Tibial artery (tissue), 4 donors: Measurements from ENCODE around the gene BAZ2B.

Source experiments
- DNase-seq, 2 donors: peaks; one replicate each; pipeline ENCODE4 v3.0.0-alpha.2; 2019
- H3K27ac ChIP-seq, 2 donors: fragments of 200-600 bp; sonication (generic) in 1 of 2; 1 replicate in 1 of 2; 2 replicates in 1 of 2; pipeline ENCODE4 v1.5.1; 2018 to 2019; ENCODE audit warnings: mild to moderate bottlenecking in 1 of 2
- H3K27me3 ChIP-seq, 2 donors: fragments of 200-600 bp; sonication (generic) in 1 of 2; one replicate each; pipeline versions ENCODE4 v1.5.1 to v1.6.0; 2016 to 2019
- H3K36me3 ChIP-seq, 3 donors: fragments of 200-600 bp; sonication (generic) in 2 of 3; one replicate each; pipeline ENCODE4 v1.5.1; 2016 to 2019; ENCODE audit warnings: mild to moderate bottlenecking in 2 of 3
- H3K4me1 ChIP-seq, 4 donors: fragments of 200-600 bp; sonication (generic) in 2 of 4; 1 replicate in 3 of 4; 2 replicates in 1 of 4; pipeline ENCODE4 v1.5.1; 2016 to 2019
- H3K4me3 ChIP-seq, 2 donors: fragments of 200-600 bp; sonication (generic) in 1 of 2; 1 replicate in 1 of 2; 2 replicates in 1 of 2; pipeline ENCODE4 v1.5.1; 2018 to 2019; ENCODE audit warnings: mild to moderate bottlenecking in 2 of 2
- H3K9me3 ChIP-seq, 3 donors: fragments of 200-600 bp; sonication (generic) in 1 of 3; one replicate each; pipeline ENCODE4 v1.5.1; 2016 to 2019
- intact Hi-C: fragments of 100-400 bp; cut with DNase I; formaldehyde crosslinking; loops from one replicate; pipeline ENCODE4 v1.15.0; 2023; ENCODE audit warnings: low total_unique reads
- TF ChIP-seq, protein P1 (sequence below), 2 experiments: fragments of 200-600 bp in 1 of 2; fragments of 450-650 bp in 1 of 2; IDR thresholded peaks; one replicate each; pipeline ENCODE4 v1.5.1; 2017 to 2019; ENCODE audit warnings: antibody characterized with exemption in 2 of 2, mild to moderate bottlenecking in 1 of 2, moderate library complexity in 1 of 2

The BAZ2B gene

GRCh38 chr2:159605441-159606178 is 10.7 kb downstream of the BAZ2B start:
- intact Hi-C loops, result no loop called here
- no peak overlapping the region for H3K4me3 ChIP-seq
- no peaks in the 10 kb centered on the region for H3K27me3 ChIP-seq

GRCh38 chr2:159604159-159604558 is 12.2 kb downstream of the BAZ2B start:
- H3K4me3 ChIP-seq, result no peak overlapping the region
- no peaks in the 10 kb centered on the region for H3K36me3 ChIP-seq
- DNase-seq, result no peak
- intact Hi-C loops, result no loop called here
- no peaks in the 10 kb centered on the region for H3K27me3 ChIP-seq
- H3K4me1 ChIP-seq, result peaks cover 0 to 40% (median 10%) of the 10 kb centered on the region in 4 donors
- no peak overlapping the region for H3K27ac ChIP-seq
- H3K9me3 ChIP-seq, result no peaks in the 10 kb centered on the region
- TF ChIP-seq, protein P1, sequence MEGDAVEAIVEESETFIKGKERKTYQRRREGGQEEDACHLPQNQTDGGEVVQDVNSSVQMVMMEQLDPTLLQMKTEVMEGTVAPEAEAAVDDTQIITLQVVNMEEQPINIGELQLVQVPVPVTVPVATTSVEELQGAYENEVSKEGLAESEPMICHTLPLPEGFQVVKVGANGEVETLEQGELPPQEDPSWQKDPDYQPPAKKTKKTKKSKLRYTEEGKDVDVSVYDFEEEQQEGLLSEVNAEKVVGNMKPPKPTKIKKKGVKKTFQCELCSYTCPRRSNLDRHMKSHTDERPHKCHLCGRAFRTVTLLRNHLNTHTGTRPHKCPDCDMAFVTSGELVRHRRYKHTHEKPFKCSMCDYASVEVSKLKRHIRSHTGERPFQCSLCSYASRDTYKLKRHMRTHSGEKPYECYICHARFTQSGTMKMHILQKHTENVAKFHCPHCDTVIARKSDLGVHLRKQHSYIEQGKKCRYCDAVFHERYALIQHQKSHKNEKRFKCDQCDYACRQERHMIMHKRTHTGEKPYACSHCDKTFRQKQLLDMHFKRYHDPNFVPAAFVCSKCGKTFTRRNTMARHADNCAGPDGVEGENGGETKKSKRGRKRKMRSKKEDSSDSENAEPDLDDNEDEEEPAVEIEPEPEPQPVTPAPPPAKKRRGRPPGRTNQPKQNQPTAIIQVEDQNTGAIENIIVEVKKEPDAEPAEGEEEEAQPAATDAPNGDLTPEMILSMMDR (IDR thresholded peaks at IDR 0.05), result no peak

More at GRCh38 chr2:159605441-159606178, 10.7 kb downstream of the BAZ2B start:
- H3K27ac ChIP-seq, result peak overlapping the region in 1 of 2 donors; percentile 36
- no peak for DNase-seq
- peaks cover 0 to 53% (median 15%) of the 10 kb centered on the region in 4 donors for H3K4me1 ChIP-seq
- no peaks in the 10 kb centered on the region for H3K36me3 ChIP-seq
- H3K9me3 ChIP-seq, result no peaks in the 10 kb centered on the region
- TF ChIP-seq, protein P1 (IDR thresholded peaks at IDR 0.05), result no peak

DNA sequence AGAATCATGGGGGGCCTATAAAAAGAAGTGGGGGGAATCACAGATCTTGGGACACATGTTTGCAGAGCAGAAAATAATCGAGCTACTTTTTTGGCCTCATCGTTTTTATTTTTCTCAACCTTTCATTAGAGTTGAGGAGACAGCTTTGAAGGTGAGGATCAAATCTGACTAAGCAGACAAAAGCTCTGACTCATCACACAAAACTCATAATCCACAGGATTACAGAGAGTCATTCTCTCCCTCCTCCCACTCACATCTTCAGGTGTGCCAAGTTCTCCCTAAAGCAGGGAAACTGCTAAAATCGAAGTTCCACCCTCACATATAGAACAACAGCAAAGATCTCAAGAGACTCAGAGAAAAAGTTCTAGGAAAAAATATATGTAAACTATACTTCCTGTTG is 15.6 kb downstream of the BAZ2B start:
- no peak overlapping the region for H3K27ac ChIP-seq
- no peak overlapping the region for H3K4me3 ChIP-seq
- H3K36me3 ChIP-seq, result no peaks in the 10 kb centered on the region
- DNase-seq, result no peak
- intact Hi-C loops, result no loop called here
- peaks cover 0 to 9% (median 0%) of the 10 kb centered on the region in 4 donors for H3K4me1 ChIP-seq
- H3K27me3 ChIP-seq, result no peaks in the 10 kb centered on the region
- no peaks in the 10 kb centered on the region for H3K9me3 ChIP-seq
- TF ChIP-seq, protein P1 (IDR thresholded peaks at IDR 0.05), result no peak

- no peak for DNase-seq
- H3K9me3 ChIP-seq, result no peaks in the 10 kb centered on the region
- H3K27me3 ChIP-seq, result no peaks in the 10 kb centered on the region
- no peaks in the 10 kb centered on the region for H3K36me3 ChIP-seq
- intact Hi-C loops, result no loop called here
- H3K27ac ChIP-seq, result no peak overlapping the region
- H3K4me3 ChIP-seq, result no peak overlapping the region
- TF ChIP-seq, protein P1 (IDR thresholded peaks at IDR 0.05), result no peak
- H3K4me1 ChIP-seq, result peaks cover 0 to 7% (median 2%) of the 10 kb centered on the region in 4 donors
Observed at GRCh38 chr2:159595410-159596046, 20.8 kb downstream of the BAZ2B start.

GRCh38 chr2:159592441-159592840 is 23.9 kb downstream of the BAZ2B start:
- Histone ChIP-seq H3K9me3 (no peaks in the 10 kb centered on the region), H3K27ac (no peak overlapping the region), H3K4me1 (peaks cover 0 to 7% (median 2%) of the 10 kb centered on the region in 4 donors), H3K27me3 (no peaks in the 10 kb centered on the region), H3K36me3 (peaks cover 0 to 4% (median 0%) of the 10 kb centered on the region in 3 donors), H3K4me3 (no peak overlapping the region)
- intact Hi-C loops, result no loop called here
- TF ChIP-seq, protein P1 (IDR thresholded peaks at IDR 0.05), result no peak
- DNase-seq, result no peak
